ENCODE data around the gene RAF1.

DNA sequence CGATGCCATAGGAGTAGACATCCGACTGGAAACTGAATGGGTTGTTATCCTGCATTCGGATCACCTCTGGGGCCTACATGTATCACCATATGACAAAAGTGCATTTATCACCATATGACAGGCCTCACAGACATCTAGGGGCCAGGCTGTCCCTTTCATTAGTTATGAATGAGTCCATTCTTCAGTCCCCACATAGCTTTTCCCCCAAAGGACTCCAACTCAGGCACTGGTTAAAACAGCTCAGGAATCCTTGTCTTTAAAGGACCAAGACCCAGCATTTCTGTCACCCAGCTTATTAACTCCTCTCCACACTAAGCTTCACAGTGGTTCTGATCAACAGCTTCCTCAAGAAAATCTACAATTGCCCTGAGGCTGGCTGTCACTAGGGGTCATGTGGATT, 78.7 kb downstream of the RAF1 start:
- no peak for TF ChIP-seq CTCF (IDR thresholded peaks at IDR 0.05)
- no peak for TF ChIP-seq EZH2phosphoT487 (IDR thresholded peaks at IDR 0.05)

Measured in neural progenitor cell (in vitro differentiated cells).